GM12874 (cell line): ENCODE measurements around the gene SMPDL3B.

Experiments used
- CTCF ChIP-seq: IDR thresholded peaks from 2 replicates; pipeline ENCODE4 v1.5.1; 2011; ENCODE audit warnings: low read depth, mild to moderate bottlenecking, control low read depth, low read length, moderate library complexity; ENCODE audit not compliant: insufficient read depth

SMPDL3B gene

GRCh38 chr1:27889506-27889905 is 45.3 kb upstream of the SMPDL3B start:
- no peak for TF ChIP-seq CTCF

GRCh38 chr1:27891196-27891889 is 43.5 kb upstream of the SMPDL3B start:
- peak; percentile 36; the same call in 1 of the 2 replicates for TF ChIP-seq CTCF

GRCh38 chr1:27894521-27894920 is 40.3 kb upstream of the SMPDL3B start:
- no peak for TF ChIP-seq CTCF

GRCh38 chr1:27906759-27907158 is 28.0 kb upstream of the SMPDL3B start:
- TF ChIP-seq CTCF, result no peak

- TF ChIP-seq CTCF, result no peak
Measured at GRCh38 chr1:27912429-27912828, 22.4 kb upstream of the SMPDL3B start.

- no peak for TF ChIP-seq CTCF
Measured at GRCh38 chr1:27915082-27915575, 19.7 kb upstream of the SMPDL3B start.

GRCh38 chr1:27922272-27922671 is 12.5 kb upstream of the SMPDL3B start:
- TF ChIP-seq CTCF, result no peak
